ENCODE results near the gene FAM83C. TPM values are rescaled to one million over a fixed set of nuclear protein-coding genes. Genes with fewer than 3 reads are reported as not detected.

The FAM83C gene
- total RNA-seq, 1 donor from 2014 or later: not detected

DNA sequence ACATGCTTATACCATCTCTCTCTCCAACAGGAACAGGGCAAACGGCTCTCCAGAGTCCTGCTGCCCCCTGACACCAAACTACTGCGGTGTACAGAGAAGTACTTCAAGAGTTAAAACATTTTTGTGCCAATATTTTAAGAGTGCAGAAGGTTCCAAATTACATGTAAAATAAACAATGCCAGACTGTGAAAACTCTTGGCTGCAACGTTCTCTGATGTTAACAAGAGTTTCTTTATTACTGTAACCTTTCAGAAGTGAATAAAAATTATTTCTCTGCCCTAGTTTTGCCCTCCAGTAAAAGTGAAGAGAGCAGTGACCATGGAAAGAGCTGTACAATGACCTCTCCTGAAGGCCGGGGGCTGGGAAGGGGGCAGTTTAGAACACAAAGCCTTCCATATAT lies 41.4 kb upstream of the FAM83C start:
- Mint-ChIP-seq H3K4me3 (no peak overlapping the region), H3K9me3 (no peaks in the 10 kb centered on the region), H3K27me3 (ENCODE audit: insufficient read depth, low read depth) (peaks cover 2% of the 10 kb centered on the region), H3K4me1 (peaks cover 4% of the 10 kb centered on the region), H3K36me3 (no peaks in the 10 kb centered on the region), H3K27ac (no peak overlapping the region)
- H3K36me3 ChIP-seq: no peaks in the 10 kb centered on the region
- H4K20me1 ChIP-seq (ENCODE audit: low read depth): no peaks in the 10 kb centered on the region
- no peaks in the 10 kb centered on the region for H3K4me1 ChIP-seq
- no peaks in the 10 kb centered on the region for H3F3A ChIP-seq (ENCODE audit: low read depth)
- H3K9me3 ChIP-seq (ENCODE audit: low read depth): no peaks in the 10 kb centered on the region
- no peak overlapping the region for H2AFZ ChIP-seq (replicated peaks)
- H3K4me3 ChIP-seq: no peak overlapping the region
- TF ChIP-seq, protein P1, sequence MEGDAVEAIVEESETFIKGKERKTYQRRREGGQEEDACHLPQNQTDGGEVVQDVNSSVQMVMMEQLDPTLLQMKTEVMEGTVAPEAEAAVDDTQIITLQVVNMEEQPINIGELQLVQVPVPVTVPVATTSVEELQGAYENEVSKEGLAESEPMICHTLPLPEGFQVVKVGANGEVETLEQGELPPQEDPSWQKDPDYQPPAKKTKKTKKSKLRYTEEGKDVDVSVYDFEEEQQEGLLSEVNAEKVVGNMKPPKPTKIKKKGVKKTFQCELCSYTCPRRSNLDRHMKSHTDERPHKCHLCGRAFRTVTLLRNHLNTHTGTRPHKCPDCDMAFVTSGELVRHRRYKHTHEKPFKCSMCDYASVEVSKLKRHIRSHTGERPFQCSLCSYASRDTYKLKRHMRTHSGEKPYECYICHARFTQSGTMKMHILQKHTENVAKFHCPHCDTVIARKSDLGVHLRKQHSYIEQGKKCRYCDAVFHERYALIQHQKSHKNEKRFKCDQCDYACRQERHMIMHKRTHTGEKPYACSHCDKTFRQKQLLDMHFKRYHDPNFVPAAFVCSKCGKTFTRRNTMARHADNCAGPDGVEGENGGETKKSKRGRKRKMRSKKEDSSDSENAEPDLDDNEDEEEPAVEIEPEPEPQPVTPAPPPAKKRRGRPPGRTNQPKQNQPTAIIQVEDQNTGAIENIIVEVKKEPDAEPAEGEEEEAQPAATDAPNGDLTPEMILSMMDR (IDR thresholded peaks at IDR 0.05): no peak
- no peak for TF ChIP-seq EZH2phosphoT487 (IDR thresholded peaks at IDR 0.05)
- TF ChIP-seq EZH2 (IDR thresholded peaks at IDR 0.05): no peak
- no peak overlapping the region for H3K9ac ChIP-seq
- H3K27ac ChIP-seq: no peak overlapping the region
- no peak for DNase-seq (ENCODE audit: low spot score)
- no peaks in the 10 kb centered on the region for H3K79me2 ChIP-seq (ENCODE audit: low read depth)
- H3K27me3 ChIP-seq: no peaks in the 10 kb centered on the region
- no peak overlapping the region for H3K4me2 ChIP-seq

DNA sequence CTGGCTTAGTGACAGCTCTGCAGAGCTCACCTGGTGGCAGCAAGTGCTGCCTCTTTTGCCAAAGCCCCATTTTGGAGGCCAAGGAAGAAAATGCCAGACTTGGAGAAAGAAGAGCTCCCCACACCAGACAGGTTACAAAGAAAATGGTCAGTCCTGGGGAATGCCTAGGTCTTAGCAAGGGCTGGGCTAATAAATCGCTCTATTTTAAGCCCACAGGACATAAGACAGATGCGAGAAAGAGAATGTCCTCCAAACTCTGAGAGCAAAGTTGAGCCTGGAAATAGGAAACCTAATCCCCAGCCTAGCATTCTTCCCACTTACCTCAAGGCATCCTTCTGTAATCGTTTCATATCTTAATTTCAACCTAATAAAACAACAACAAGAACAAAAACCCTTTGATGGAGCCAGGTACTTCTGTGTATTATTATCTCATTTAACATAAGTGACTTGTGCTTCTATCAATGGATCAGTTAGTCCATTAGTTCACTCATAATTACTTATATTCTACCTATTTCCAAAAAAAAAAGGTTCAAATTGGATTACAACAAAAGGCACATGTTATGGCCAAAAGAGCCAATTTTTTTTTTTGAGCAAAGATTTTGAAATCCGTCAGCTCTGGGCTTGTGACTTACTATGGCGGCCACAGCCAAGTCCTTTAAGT lies 40.4 kb upstream of the FAM83C start:
- Histone ChIP-seq H3K27ac (no peak overlapping the region), H3K27me3 (no peaks in the 10 kb centered on the region), H3K4me3 (no peak overlapping the region), H3K9ac (no peak overlapping the region), H3K9me3 (ENCODE audit: low read depth) (no peaks in the 10 kb centered on the region), H4K20me1 (ENCODE audit: low read depth) (no peaks in the 10 kb centered on the region), H3K36me3 (no peaks in the 10 kb centered on the region), H3K4me1 (no peaks in the 10 kb centered on the region), H3K4me2 (no peak overlapping the region), H3F3A (ENCODE audit: low read depth) (no peaks in the 10 kb centered on the region), H2AFZ (replicated peaks) (no peak overlapping the region), H3K79me2 (ENCODE audit: low read depth) (no peaks in the 10 kb centered on the region)
- Mint-ChIP-seq H3K27me3 (ENCODE audit: insufficient read depth, low read depth) (peaks cover under 1% of the 10 kb centered on the region), H3K36me3 (no peaks in the 10 kb centered on the region), H3K9me3 (no peaks in the 10 kb centered on the region), H3K27ac (no peak overlapping the region), H3K4me3 (no peak overlapping the region), H3K4me1 (peaks cover 1% of the 10 kb centered on the region)
- TF ChIP-seq, protein P1 (IDR thresholded peaks at IDR 0.05): no peak
- TF ChIP-seq EZH2phosphoT487 (IDR thresholded peaks at IDR 0.05): no peak
- no peak for TF ChIP-seq EZH2 (IDR thresholded peaks at IDR 0.05)
- no peak for DNase-seq (ENCODE audit: low spot score)

DNA sequence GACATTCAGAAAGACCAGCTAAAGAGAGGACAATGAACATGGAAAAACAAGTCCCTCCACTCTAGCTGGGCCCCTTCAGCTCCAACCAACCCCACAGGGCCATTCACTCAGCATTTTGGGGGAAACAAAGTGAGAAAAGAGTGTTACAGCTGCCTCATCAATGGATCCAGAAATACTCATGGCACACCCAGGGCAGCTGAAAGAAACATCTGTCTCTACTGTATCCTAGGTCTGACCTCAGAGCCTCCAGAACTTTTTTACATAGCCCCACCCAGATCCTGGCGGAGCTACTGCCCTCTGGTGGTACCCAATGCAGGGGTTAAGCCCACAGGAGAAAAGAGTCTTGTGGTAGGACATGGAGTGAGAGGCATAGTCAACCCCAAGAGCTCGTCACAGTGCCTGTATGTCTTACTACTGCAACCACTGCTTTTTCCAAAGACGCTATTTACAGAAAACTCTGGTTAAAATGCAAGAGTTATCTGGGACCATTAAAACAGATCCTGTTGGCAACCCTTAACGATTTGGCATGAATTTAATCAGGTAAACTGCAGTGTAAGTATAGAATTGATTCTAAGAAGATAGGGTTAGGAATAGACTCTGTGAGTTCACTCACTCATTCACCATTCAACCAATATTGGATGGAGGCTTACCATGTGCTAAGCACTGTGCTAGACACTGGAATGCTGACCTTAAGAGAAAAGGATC lies 37.4 kb upstream of the FAM83C start:
- no peak overlapping the region for H3K9ac ChIP-seq
- no peak overlapping the region for H3K4me3 Mint-ChIP-seq
- no peaks in the 10 kb centered on the region for H4K20me1 ChIP-seq (ENCODE audit: low read depth)
- TF ChIP-seq EZH2 (IDR thresholded peaks at IDR 0.05): no peak
- TF ChIP-seq, protein P1 (IDR thresholded peaks at IDR 0.05): peak; percentile 76
- H3K79me2 ChIP-seq (ENCODE audit: low read depth): no peaks in the 10 kb centered on the region
- peaks cover 12% of the 10 kb centered on the region for H3K4me1 Mint-ChIP-seq
- H3F3A ChIP-seq (ENCODE audit: low read depth): no peaks in the 10 kb centered on the region
- no peak overlapping the region for H3K4me2 ChIP-seq
- no peak overlapping the region for H3K27ac Mint-ChIP-seq
- H3K4me1 ChIP-seq: no peaks in the 10 kb centered on the region
- no peaks in the 10 kb centered on the region for H3K9me3 ChIP-seq (ENCODE audit: low read depth)
- no peak overlapping the region for H3K27ac ChIP-seq
- H3K36me3 Mint-ChIP-seq: peaks cover 2% of the 10 kb centered on the region
- no peaks in the 10 kb centered on the region for H3K9me3 Mint-ChIP-seq
- H3K36me3 ChIP-seq: no peaks in the 10 kb centered on the region
- no peak overlapping the region for H2AFZ ChIP-seq (replicated peaks)
- DNase-seq (ENCODE audit: low spot score): peak; percentile 65
- H3K4me3 ChIP-seq: no peak overlapping the region
- H3K27me3 ChIP-seq: no peaks in the 10 kb centered on the region
- no peaks in the 10 kb centered on the region for H3K27me3 Mint-ChIP-seq (ENCODE audit: insufficient read depth, low read depth)
